Neural progenitor cell (in vitro differentiated cells): ENCODE results near the gene NDE1. TPM values are rescaled to one million over a fixed set of nuclear protein-coding genes. Genes with fewer than 3 reads are reported as not detected.

Source experiments
- DNase-seq: peaks from one replicate; pipeline ENCODE4 v3.0.0-alpha.2; 2016; ENCODE audit warnings: low spot score
- H2AFZ ChIP-seq: fragments of 200-600 bp; sonication (generic); replicated peaks from 2 replicates; pipeline ENCODE4 v1.6.1; 2016; ENCODE audit warnings: antibody characterized with exemption
- H3F3A ChIP-seq: fragments of 200-600 bp; sonication (generic); 2 replicates; pipeline ENCODE4 v1.6.1; 2016; ENCODE audit warnings: antibody characterized with exemption, low read depth
- H3K27ac ChIP-seq: fragments of 200-600 bp; sonication (generic); 2 replicates; pipeline ENCODE4 v1.5.1; 2016; ENCODE audit warnings: mild to moderate bottlenecking
- H3K27me3 ChIP-seq: fragments of 200-600 bp; sonication (generic); 2 replicates; pipeline ENCODE4 v1.6.1; 2016; ENCODE audit warnings: mild to moderate bottlenecking, moderate library complexity
- H3K36me3 ChIP-seq: fragments of 200-600 bp; sonication (generic); 2 replicates; pipeline ENCODE4 v1.5.1; 2016
- H3K4me1 ChIP-seq: fragments of 200-600 bp; sonication (generic); 2 replicates; pipeline ENCODE4 v1.6.1; 2016; ENCODE audit warnings: mixed run types
- H3K4me2 ChIP-seq: fragments of 200-600 bp; sonication (generic); 2 replicates; pipeline ENCODE4 v1.6.1; 2016
- H3K4me3 ChIP-seq: fragments of 200-600 bp; sonication (generic); 2 replicates; pipeline ENCODE4 v1.5.1; 2016
- H3K79me2 ChIP-seq: fragments of 200-600 bp; sonication (generic); 2 replicates; pipeline ENCODE4 v1.6.1; 2016; ENCODE audit warnings: low read depth
- H3K9ac ChIP-seq: fragments of 200-600 bp; sonication (generic); 2 replicates; pipeline ENCODE4 v1.6.1; 2016
- H3K9me3 ChIP-seq: fragments of 200-600 bp; sonication (generic); 2 replicates; pipeline ENCODE4 v1.5.1; 2016; ENCODE audit warnings: low read depth
- H4K20me1 ChIP-seq: fragments of 200-600 bp; sonication (generic); 2 replicates; pipeline ENCODE4 v1.6.1; 2016; ENCODE audit warnings: low read depth
- H3K27ac Mint-ChIP-seq: 3 replicates; pipeline ENCODE4 v1.8.0; 2021; ENCODE audit warnings: mixed read lengths
- H3K27me3 Mint-ChIP-seq: 2 replicates; pipeline ENCODE4 v1.8.0; 2022; ENCODE audit warnings: low read depth, mild to moderate bottlenecking, inconsistent platforms, moderate library complexity, mixed read lengths; ENCODE audit not compliant: insufficient read depth
- H3K36me3 Mint-ChIP-seq: 3 replicates; pipeline ENCODE4 v1.8.0; 2021; ENCODE audit warnings: mixed read lengths
- H3K4me1 Mint-ChIP-seq: 3 replicates; pipeline ENCODE4 v1.8.0; 2021; ENCODE audit warnings: mixed read lengths
- H3K4me3 Mint-ChIP-seq: 3 replicates; pipeline ENCODE4 v1.8.0; 2021; ENCODE audit warnings: mild to moderate bottlenecking, moderate library complexity, mixed read lengths
- H3K9me3 Mint-ChIP-seq: 3 replicates; pipeline ENCODE4 v1.8.0; 2020; ENCODE audit warnings: mixed read lengths
- EZH2 ChIP-seq: fragments of 200-600 bp; sonication (generic); IDR thresholded peaks from 2 replicates; pipeline ENCODE4 v1.6.1; 2017; ENCODE audit warnings: antibody characterized with exemption, mild to moderate bottlenecking, moderate library complexity
- EZH2phosphoT487 ChIP-seq: fragments of 200-600 bp; sonication (generic); IDR thresholded peaks from 2 replicates; pipeline ENCODE4 v1.6.1; 2017; ENCODE audit warnings: antibody characterized with exemption
- total RNA-seq: library from RNA; depleted of rRNA; stranded (reverse); fragments of >200 nt; gene quantifications from 2 replicates; pipeline ENCODE4 v1.2.3, GENCODE V29; 2015; ENCODE audit warnings: low replicate concordance
- TF ChIP-seq, protein P1 (sequence below): fragments of 200-600 bp; sonication (generic); IDR thresholded peaks from 2 replicates; pipeline ENCODE4 v1.5.1; 2017; ENCODE audit warnings: antibody characterized with exemption, mild to moderate bottlenecking

NDE1 gene
- total RNA-seq, 1 donor from 2014 or later = 85.3 TPM

DNA sequence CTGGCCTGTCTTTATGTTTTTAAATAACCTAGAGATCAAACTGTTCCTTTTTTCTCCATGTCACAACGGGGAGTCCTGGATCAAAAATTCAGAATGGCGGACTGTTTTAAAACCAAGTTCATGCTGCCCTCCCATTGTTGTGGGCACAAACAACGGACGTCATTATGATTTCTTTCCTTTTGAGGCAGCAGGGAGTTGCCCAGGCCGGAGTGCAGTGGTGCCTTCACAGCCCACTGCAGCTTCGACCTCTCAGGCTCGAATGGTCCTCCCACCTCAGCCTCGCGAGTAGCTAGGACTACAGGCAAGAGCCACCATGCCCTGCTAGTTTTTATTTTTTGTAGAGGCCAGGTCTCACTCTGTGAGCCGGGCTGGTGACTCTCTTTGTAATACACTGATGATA lies 26.5 kb downstream of the NDE1 start:
- H3K9ac ChIP-seq = no peak overlapping the region
- H2AFZ ChIP-seq = no peak overlapping the region

DNA sequence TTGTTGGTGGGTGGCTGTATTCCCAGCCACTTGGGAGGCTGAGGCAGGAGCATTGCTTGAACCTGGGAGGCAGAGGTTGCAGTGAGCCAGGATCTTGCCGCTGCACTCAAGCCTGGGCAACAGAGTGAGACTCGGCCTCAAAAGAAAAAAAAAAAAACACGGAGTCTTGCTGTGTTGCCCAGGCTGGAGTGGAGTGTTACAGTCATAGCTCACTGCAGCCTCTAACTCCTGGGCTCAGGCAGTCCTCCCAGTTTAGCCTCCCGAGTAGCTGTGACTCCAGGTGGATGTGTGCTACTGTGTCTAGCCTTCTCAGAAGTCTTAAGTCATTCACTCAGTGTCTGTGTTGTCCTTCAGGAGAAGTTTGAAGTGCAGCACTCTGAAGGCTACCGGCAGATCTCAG lies 27.4 kb downstream of the NDE1 start:
- Mint-ChIP-seq H3K27me3 (peaks cover 4% of the 10 kb centered on the region), H3K36me3 (peaks cover 16% of the 10 kb centered on the region), H3K4me3 (no peak overlapping the region), H3K27ac (no peak overlapping the region), H3K9me3 (no peaks in the 10 kb centered on the region), H3K4me1 (peaks cover 10% of the 10 kb centered on the region)
- Histone ChIP-seq H3K27ac (no peak overlapping the region), H3K36me3 (no peaks in the 10 kb centered on the region), H3K4me1 (no peaks in the 10 kb centered on the region), H3K9ac (no peak overlapping the region), H4K20me1 (no peaks in the 10 kb centered on the region), H2AFZ (no peak overlapping the region), H3K79me2 (no peaks in the 10 kb centered on the region), H3K27me3 (no peaks in the 10 kb centered on the region), H3K9me3 (no peaks in the 10 kb centered on the region), H3F3A (no peaks in the 10 kb centered on the region), H3K4me3 (no peak overlapping the region), H3K4me2 (no peak overlapping the region)
- TF ChIP-seq EZH2 (no peak), EZH2phosphoT487 (no peak)
- TF ChIP-seq, protein P1, sequence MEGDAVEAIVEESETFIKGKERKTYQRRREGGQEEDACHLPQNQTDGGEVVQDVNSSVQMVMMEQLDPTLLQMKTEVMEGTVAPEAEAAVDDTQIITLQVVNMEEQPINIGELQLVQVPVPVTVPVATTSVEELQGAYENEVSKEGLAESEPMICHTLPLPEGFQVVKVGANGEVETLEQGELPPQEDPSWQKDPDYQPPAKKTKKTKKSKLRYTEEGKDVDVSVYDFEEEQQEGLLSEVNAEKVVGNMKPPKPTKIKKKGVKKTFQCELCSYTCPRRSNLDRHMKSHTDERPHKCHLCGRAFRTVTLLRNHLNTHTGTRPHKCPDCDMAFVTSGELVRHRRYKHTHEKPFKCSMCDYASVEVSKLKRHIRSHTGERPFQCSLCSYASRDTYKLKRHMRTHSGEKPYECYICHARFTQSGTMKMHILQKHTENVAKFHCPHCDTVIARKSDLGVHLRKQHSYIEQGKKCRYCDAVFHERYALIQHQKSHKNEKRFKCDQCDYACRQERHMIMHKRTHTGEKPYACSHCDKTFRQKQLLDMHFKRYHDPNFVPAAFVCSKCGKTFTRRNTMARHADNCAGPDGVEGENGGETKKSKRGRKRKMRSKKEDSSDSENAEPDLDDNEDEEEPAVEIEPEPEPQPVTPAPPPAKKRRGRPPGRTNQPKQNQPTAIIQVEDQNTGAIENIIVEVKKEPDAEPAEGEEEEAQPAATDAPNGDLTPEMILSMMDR = no peak
- no peak for DNase-seq

More for the DNA sequence above, 26.5 kb downstream of the NDE1 start:
- H3K4me2 ChIP-seq = no peak overlapping the region
- no peak for TF ChIP-seq EZH2phosphoT487
- no peaks in the 10 kb centered on the region for H3K27me3 ChIP-seq
- no peak overlapping the region for H3K27ac ChIP-seq
- H3F3A ChIP-seq = no peaks in the 10 kb centered on the region
- H3K4me1 Mint-ChIP-seq = peaks cover 10% of the 10 kb centered on the region
- no peak overlapping the region for H3K4me3 ChIP-seq
- peaks cover 4% of the 10 kb centered on the region for H3K27me3 Mint-ChIP-seq
- H3K79me2 ChIP-seq = no peaks in the 10 kb centered on the region
- H3K4me3 Mint-ChIP-seq = no peak overlapping the region
- H3K27ac Mint-ChIP-seq = peak overlapping the region; percentile 28
- no peak for DNase-seq
- H3K4me1 ChIP-seq = no peaks in the 10 kb centered on the region
- H3K9me3 Mint-ChIP-seq = no peaks in the 10 kb centered on the region
- no peaks in the 10 kb centered on the region for H3K9me3 ChIP-seq
- peaks cover 15% of the 10 kb centered on the region for H3K36me3 Mint-ChIP-seq
- no peaks in the 10 kb centered on the region for H3K36me3 ChIP-seq
- no peaks in the 10 kb centered on the region for H4K20me1 ChIP-seq

DNA sequence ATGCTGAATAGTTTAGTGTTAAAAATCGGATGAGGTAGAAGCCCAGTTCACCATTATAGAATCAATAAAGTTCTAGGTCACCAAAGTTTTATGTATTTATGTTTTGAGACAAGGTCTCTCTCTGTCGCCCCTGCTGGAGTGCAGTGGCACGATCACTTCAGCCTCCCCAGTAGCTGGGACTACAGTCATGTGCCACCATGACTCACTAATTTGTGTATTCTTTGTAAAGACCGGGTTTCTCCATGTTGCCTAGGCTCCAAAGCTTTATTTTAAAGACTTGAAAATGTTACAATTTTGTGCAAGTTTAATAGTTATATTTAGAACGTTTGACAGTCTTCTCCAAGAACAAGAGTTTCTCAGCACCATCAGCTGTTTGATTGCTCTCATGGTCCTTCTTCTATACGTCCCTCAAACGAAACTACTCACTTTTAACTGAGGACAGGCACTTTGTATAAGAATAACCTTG lies 32.1 kb downstream of the NDE1 start:
- Histone ChIP-seq H3F3A (no peaks in the 10 kb centered on the region), H2AFZ (no peak overlapping the region), H3K9me3 (no peaks in the 10 kb centered on the region), H3K27me3 (no peaks in the 10 kb centered on the region), H3K4me3 (no peak overlapping the region), H3K79me2 (no peaks in the 10 kb centered on the region), H3K4me1 (no peaks in the 10 kb centered on the region), H3K9ac (no peak overlapping the region), H3K4me2 (no peak overlapping the region), H4K20me1 (peaks cover 2% of the 10 kb centered on the region), H3K27ac (no peak overlapping the region), H3K36me3 (no peaks in the 10 kb centered on the region)
- Mint-ChIP-seq H3K4me1 (no peaks in the 10 kb centered on the region), H3K36me3 (peaks cover 23% of the 10 kb centered on the region), H3K27ac (no peak overlapping the region), H3K9me3 (no peaks in the 10 kb centered on the region), H3K27me3 (peaks cover 3% of the 10 kb centered on the region), H3K4me3 (no peak overlapping the region)
- DNase-seq = peak; percentile 26
- TF ChIP-seq EZH2phosphoT487 (no peak), EZH2 (no peak)
- TF ChIP-seq, protein P1 = peak; percentile 50

DNA sequence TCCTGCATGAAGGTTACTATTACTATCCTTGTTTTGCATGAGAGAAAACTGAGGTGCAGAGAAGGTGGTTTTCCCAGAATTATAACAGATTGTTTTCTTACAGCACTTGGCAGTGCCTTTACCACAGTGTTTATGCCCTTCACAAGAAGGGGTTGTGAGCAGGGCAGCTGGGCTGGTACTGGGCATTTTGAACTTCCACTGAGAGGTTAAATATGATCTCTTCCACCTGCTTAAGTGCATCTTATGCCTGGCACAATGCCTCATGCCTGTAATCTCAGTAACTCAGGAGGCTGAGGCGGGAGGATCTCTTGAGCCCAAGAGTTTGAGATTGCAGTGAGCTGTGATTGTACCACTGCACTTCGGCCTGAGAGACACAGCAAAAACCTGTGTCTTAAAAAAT lies 36.2 kb downstream of the NDE1 start:
- no peak for DNase-seq

More for the DNA sequence above, 36.2 kb downstream of the NDE1 start:
- no peak overlapping the region for H3K27ac ChIP-seq
- Mint-ChIP-seq H3K9me3 (no peaks in the 10 kb centered on the region), H3K27ac (no peak overlapping the region), H3K4me3 (no peak overlapping the region), H3K4me1 (no peaks in the 10 kb centered on the region), H3K36me3 (peaks cover 25% of the 10 kb centered on the region), H3K27me3 (peaks cover 3% of the 10 kb centered on the region)
- H3K4me1 ChIP-seq = no peaks in the 10 kb centered on the region
- H4K20me1 ChIP-seq = peaks cover 2% of the 10 kb centered on the region
- no peaks in the 10 kb centered on the region for H3K27me3 ChIP-seq
- H3F3A ChIP-seq = no peaks in the 10 kb centered on the region
- no peak overlapping the region for H2AFZ ChIP-seq
- H3K79me2 ChIP-seq = no peaks in the 10 kb centered on the region
- H3K4me3 ChIP-seq = no peak overlapping the region
- TF ChIP-seq, protein P1 = no peak
- TF ChIP-seq EZH2phosphoT487 (no peak), EZH2 (no peak)
- no peaks in the 10 kb centered on the region for H3K36me3 ChIP-seq
- no peaks in the 10 kb centered on the region for H3K9me3 ChIP-seq
- H3K4me2 ChIP-seq = no peak overlapping the region
- no peak overlapping the region for H3K9ac ChIP-seq
